HepG2 (cell line): ENCODE data around the gene CCL7. TPM values are rescaled to one million over a fixed set of nuclear protein-coding genes. Genes with fewer than 3 reads are reported as not detected.

Experiments
- ATAC-seq: fragments of 200-7000 bp; cut with Tn5 transposase; 3 replicates; pipeline ENCODE4 v1.9.1; 2020; ENCODE audit warnings: mild to moderate bottlenecking, moderate library complexity
- BruUV-seq: library from RNA; stranded (reverse); fragments of 400-500 nt; replicated peaks from 2 replicates; lab custom pipeline; 2021; lab: Mats Ljungman, UMichigan
- CTCF ChIA-PET: fragments of 300-600 bp; formaldehyde crosslinking; extraction: SDS; loops from one replicate; lab custom pipeline; 2021; ENCODE audit warnings: low total read pairs, inconsistent platforms, low intra/inter-chr PET ratio; lab: Yijun Ruan, JAX
- POLR2A ChIA-PET: fragments of 350-600 bp; sonication (Branson Sonifier 250); formaldehyde crosslinking; loops from one replicate; lab custom pipeline; 2020; ENCODE audit warnings: antibody characterized with exemption, inconsistent platforms; lab: Yijun Ruan, JAX
- DNase-seq: peaks from one replicate; pipeline ENCODE4 v3.0.0-alpha.2; 2015; ENCODE audit warnings: low spot score
- FAIRE-seq: peaks from 3 replicates; lab custom pipeline; 2011; peaks lifted over from hg19 to GRCh38; lab: Jason Lieb, UNC
- H2AFZ ChIP-seq: one replicate; pipeline ENCODE4 v1.6.1; 2011; ENCODE audit warnings: low read length, inconsistent platforms
- H3K27ac ChIP-seq: fragments of 300-600 bp; 3 replicates; pipeline ENCODE4 v1.8.0; 2011; ENCODE audit warnings: mixed run types, mild to moderate bottlenecking, mixed read lengths, low read length, inconsistent platforms; ENCODE audit not compliant: insufficient read depth; ENCODE audit errors: extremely low read length
- H3K27me3 ChIP-seq, 2 experiments: fragments of 200-600 bp in 1 of 2; 2 replicates in 1 of 2; 3 replicates in 1 of 2; pipeline versions ENCODE4 v1.6.0 to v1.8.0; 2011; ENCODE audit warnings: low read length in 2 of 2, mild to moderate bottlenecking in 2 of 2, moderate library complexity in 2 of 2, inconsistent platforms in 1 of 2; ENCODE audit not compliant: insufficient read depth in 2 of 2, control insufficient read depth in 1 of 2
- H3K36me3 ChIP-seq, 2 experiments: fragments of 200-600 bp in 1 of 2; replicated peaks in 1 of 2; 2 replicates in 1 of 2; 3 replicates in 1 of 2; pipeline versions ENCODE4 v1.5.1 to v1.8.0; 2011; ENCODE audit warnings: low read length in 2 of 2, inconsistent platforms in 1 of 2; ENCODE audit not compliant: insufficient read depth in 2 of 2, control insufficient read depth in 1 of 2
- H3K4me1 ChIP-seq: 2 replicates; pipeline ENCODE4 v1.5.1; 2012; ENCODE audit warnings: low read length, inconsistent platforms; ENCODE audit not compliant: insufficient read depth
- H3K4me2 ChIP-seq: 2 replicates; pipeline ENCODE4 v1.6.0; 2011; ENCODE audit warnings: low read depth, low read length, inconsistent platforms
- H3K4me3 ChIP-seq, 3 experiments: fragments of 200-600 bp in 1 of 3; sonication (generic), shearing (Covaris generic) in 1 of 3; replicated peaks in 1 of 3; 2 replicates each; pipeline ENCODE4 v1.5.1; 2011 to 2016; ENCODE audit warnings: low read length in 3 of 3, inconsistent platforms in 2 of 3, low read depth in 2 of 3, mild to moderate bottlenecking in 2 of 3, control low read depth in 1 of 3, mixed read lengths in 1 of 3; ENCODE audit not compliant: insufficient read depth in 1 of 3
- H3K79me2 ChIP-seq: one replicate; pipeline ENCODE4 v1.6.1; 2011; ENCODE audit warnings: low read length, inconsistent platforms; ENCODE audit not compliant: insufficient read depth
- H3K9ac ChIP-seq: 2 replicates; pipeline ENCODE4 v1.6.0; 2011; ENCODE audit warnings: mild to moderate bottlenecking, low read depth, low read length, inconsistent platforms; ENCODE audit not compliant: insufficient read depth
- H3K9me3 ChIP-seq: 2 replicates; pipeline ENCODE4 v1.5.1; 2012; ENCODE audit warnings: mild to moderate bottlenecking, low read length
- H4K20me1 ChIP-seq: 2 replicates; pipeline ENCODE4 v1.6.0; 2011; ENCODE audit warnings: inconsistent platforms, mild to moderate bottlenecking, low read length, moderate library complexity; ENCODE audit not compliant: insufficient read depth
- GABPB1 ChIP-seq: IDR thresholded peaks from 2 replicates; pipeline ENCODE4 v1.6.1; 2016; ENCODE audit warnings: mild to moderate bottlenecking, missing genetic modification reagents, moderate library complexity, missing compliant biosample characterization
- KLF13 ChIP-seq: sonication (generic); formaldehyde crosslinking; IDR thresholded peaks from 2 replicates; pipeline ENCODE4 v1.4.0; 2020; ENCODE audit warnings: mild to moderate bottlenecking, missing genetic modification reagents
- SIN3B ChIP-seq: fragments of 150-350 bp; IDR thresholded peaks from 2 replicates; pipeline ENCODE4 v1.6.1; 2014; ENCODE audit warnings: low read length
- ZNF234 ChIP-seq: sonication (generic); formaldehyde crosslinking; conservative IDR thresholded peaks from 2 replicates; pipeline ENCODE4 v1.5.1; 2020; ENCODE audit warnings: mild to moderate bottlenecking, missing genetic modification reagents
- ZNF446 ChIP-seq: sonication (generic); formaldehyde crosslinking; IDR thresholded peaks from 2 replicates; pipeline ENCODE4 v1.5.0; 2020; ENCODE audit warnings: mild to moderate bottlenecking, missing genetic modification reagents
- ZNF749 ChIP-seq: sonication (generic); formaldehyde crosslinking; IDR thresholded peaks from 2 replicates; pipeline ENCODE4 v1.8.0; 2022; ENCODE audit warnings: mild to moderate bottlenecking, missing genetic modification reagents, moderate library complexity, borderline replicate concordance
- WGBS: methylation state at CpG from one replicate; pipeline ENCODE4 v1.1.6; 2017; ENCODE audit warnings: low lambda C conversion rate; 5-methylcytosine and 5-hydroxymethylcytosine counted together
- in situ Hi-C: cut with HindIII; loops from 2 replicates; pipeline ENCODE4 v1.10.0; 2017; ENCODE audit warnings: low pct_unique_long_range_greater_than_20kb; ENCODE audit not compliant: extremely low pct_ligation_motif_present
- intact Hi-C: fragments of 100-400 bp; cut with micrococcal nuclease; formaldehyde crosslinking; loops from one replicate; pipeline ENCODE4 v1.10.0; 2022; ENCODE audit not compliant: unreplicated experiment
- polyA plus RNA-seq, 8 experiments: library from polyadenylated mRNA; depleted of rRNA in 3 of 8; stranded (reverse) in 7 of 8; unstranded in 1 of 8; fragments of >200 nt; fragmentation: Illumina TruSeq in 4 of 8; extraction: Trizol in 4 of 8; gene quantifications; 2 replicates each; pipeline versions ENCODE4 v1.2.1 to v1.2.3, GENCODE V29; 2011 to 2016; ENCODE audit warnings: low read depth in 4 of 8, missing spikeins in 1 of 8, mixed read lengths in 1 of 8; ENCODE audit not compliant: insufficient read depth in 1 of 8
- total RNA-seq, 5 experiments: library from RNA; depleted of rRNA; stranded (reverse); fragments of >200 nt; fragmentation: Illumina TruSeq; extraction: Trizol; gene quantifications; 2 replicates each; pipeline ENCODE4 v1.2.3, GENCODE V29; 2016; ENCODE audit warnings: low read depth in 1 of 5

The CCL7 gene
- total and polyA plus RNA-seq, 2 of the 13 experiments (the other 11 are each of a cell fraction or from before 2014, with no cell fraction given) = not detected

DNA sequence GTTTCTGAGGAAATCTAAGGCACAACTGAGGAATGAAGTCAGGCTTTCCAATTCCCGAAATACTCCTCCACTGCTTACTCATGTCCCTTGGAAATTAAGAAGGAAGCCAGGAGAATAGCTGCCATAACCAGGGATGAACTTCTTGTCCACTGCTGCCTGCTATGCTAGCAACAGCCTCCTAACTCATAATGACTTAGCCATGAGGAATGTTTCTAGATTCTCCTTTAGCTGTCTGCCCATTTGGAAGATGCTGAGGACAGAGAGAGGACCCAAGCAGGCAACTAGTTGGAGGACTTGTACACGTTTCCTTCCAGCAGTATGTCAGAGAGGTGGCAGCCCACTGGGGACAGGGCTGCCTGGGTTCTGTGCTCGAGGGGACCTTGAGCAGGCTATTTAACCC is 15.9 kb upstream of the CCL7 start:
- Histone ChIP-seq H3K4me3 (no peak overlapping the region), H3K9me3 (no peaks in the 10 kb centered on the region), H3K9ac (no peak overlapping the region), H3K27me3 (no peaks in the 10 kb centered on the region), H3K4me2 (no peak overlapping the region), H3K79me2 (no peaks in the 10 kb centered on the region), H3K4me1 (no peaks in the 10 kb centered on the region), H2AFZ (no peak overlapping the region), H4K20me1 (no peaks in the 10 kb centered on the region), H3K27ac (no peak overlapping the region), H3K36me3 (no peaks in the 10 kb centered on the region)
- no TSS peak for BruUV-seq
- intact Hi-C loops = no loop called here
- no peak for TF ChIP-seq ZNF446 (CRISPR knock-in tag)
- no peak for TF ChIP-seq ZNF234 (CRISPR knock-in tag)
- TF ChIP-seq KLF13 = no peak
- ChIA-PET POLR2A (no interaction called here), CTCF (no interaction called here)
- 0% methylated on average over 2 of the region's 3 CpGs for WGBS
- DNase-seq (no peak), FAIRE-seq (no peak), ATAC-seq (no peak)
- in situ Hi-C loops = no loop called here

DNA sequence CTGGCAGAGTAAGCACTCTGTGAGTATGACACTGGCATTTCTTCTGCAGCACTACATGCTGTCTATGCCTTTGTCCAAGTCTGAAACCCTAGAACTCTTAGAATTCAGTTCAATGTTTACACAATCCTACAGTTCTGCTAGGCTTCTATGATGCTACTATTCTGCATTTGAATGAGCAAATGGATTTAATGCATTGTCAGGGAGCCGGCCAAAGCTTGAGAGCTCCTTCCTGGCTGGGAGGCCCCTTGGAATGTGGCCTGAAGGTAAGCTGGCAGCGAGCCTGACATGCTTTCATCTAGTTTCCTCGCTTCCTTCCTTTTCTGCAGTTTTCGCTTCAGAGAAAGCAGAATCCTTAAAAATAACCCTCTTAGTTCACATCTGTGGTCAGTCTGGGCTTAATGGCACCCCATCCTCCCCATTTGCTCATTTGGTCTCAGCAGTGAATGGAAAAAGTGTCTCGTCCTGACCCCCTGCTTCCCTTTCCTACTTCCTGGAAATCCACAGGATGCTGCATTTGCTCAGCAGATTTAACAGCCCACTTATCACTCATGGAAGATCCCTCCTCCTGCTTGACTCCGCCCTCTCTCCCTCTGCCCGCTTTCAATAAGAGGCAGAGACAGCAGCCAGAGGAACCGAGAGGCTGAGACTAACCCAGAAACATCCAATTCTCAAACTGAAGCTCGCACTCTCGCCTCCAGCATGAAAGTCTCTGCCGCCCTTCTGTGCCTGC is 15.2 kb upstream of the CCL7 start, which contains the start of gene CCL2:
TSS of gene CCL2 (plus strand) at position 635 of the 730 bp plus-strand sequence. CDS start at position 700, 65 bp downstream.
- ATAC-seq (no peak), DNase-seq (no peak), FAIRE-seq (no peak)
- H3K4me1 ChIP-seq = no peaks in the 10 kb centered on the region
- H3K9ac ChIP-seq = no peak within 1 kb of the TSS
- no peak within 1 kb of the TSS for H2AFZ ChIP-seq
- CTCF ChIA-PET = no interaction called here
- no peak within 1 kb of the TSS for H3K27ac ChIP-seq
- no peaks in the 10 kb centered on the region for H4K20me1 ChIP-seq
- H3K4me2 ChIP-seq = no peak within 1 kb of the TSS
- H3K79me2 ChIP-seq = no peaks in the 10 kb centered on the region
- POLR2A ChIA-PET = no interaction called here
- no TSS peak for BruUV-seq
- H3K27me3 ChIP-seq = no peaks in the 10 kb centered on the region
- in situ Hi-C loops = no loop called here
- intact Hi-C loops = no loop called here
- TF ChIP-seq ZNF749 (CRISPR knock-in tag) (no peak), GABPB1 (CRISPR knock-in tag) (no peak), SIN3B (no peak)
- H3K9me3 ChIP-seq = no peaks in the 10 kb centered on the region
- 9% methylated on average over 11 of the region's 11 CpGs for WGBS
- H3K4me3 ChIP-seq = no peak within 1 kb of the TSS
- H3K36me3 ChIP-seq = no peaks in the 10 kb centered on the region
